IMR-90 (cell line): Measurements from ENCODE around the gene ZNF384. TPM values are rescaled to one million over a fixed set of nuclear protein-coding genes. Genes with fewer than 3 reads are reported as not detected.

Source experiments
- ATAC-seq: fragments of 200-7000 bp; cut with Tn5 transposase; 2 replicates; pipeline ENCODE4 v1.9.1; 2020; ENCODE audit warnings: low read depth, mild to moderate bottlenecking, moderate library complexity
- BruUV-seq: library from RNA; stranded (reverse); fragments of 400-500 nt; replicated peaks from 2 replicates; lab custom pipeline; 2021; lab: Mats Ljungman, UMichigan
- CTCF ChIA-PET: fragments of 300-600 bp; formaldehyde crosslinking; extraction: SDS; loops from one replicate; lab custom pipeline; 2021; ENCODE audit warnings: antibody characterized with exemption; lab: Yijun Ruan, JAX
- POLR2A ChIA-PET: fragments of 300-600 bp; sonication (Branson Sonifier 250); formaldehyde crosslinking; loops from one replicate; lab custom pipeline; 2022; ENCODE audit warnings: antibody characterized with exemption; ENCODE audit not compliant: unreplicated experiment; lab: Charles Lee
- DNase-seq: peaks from one replicate; pipeline ENCODE4 v3.0.0; 2013
- H2AFZ ChIP-seq: replicated peaks from 2 replicates; pipeline ENCODE3; 2013; ENCODE audit warnings: low read length, mild to moderate bottlenecking; ENCODE audit not compliant: poor library complexity
- H2AK5ac ChIP-seq: 2 replicates; pipeline ENCODE4 v1.6.1; 2013; ENCODE audit warnings: low read depth, low read length, inconsistent platforms
- H2AK9ac ChIP-seq: replicated peaks from 2 replicates; pipeline ENCODE3; 2013; ENCODE audit warnings: mild to moderate bottlenecking, low read depth, low read length, moderate library complexity; ENCODE audit not compliant: poor library complexity
- H2BK120ac ChIP-seq: 2 replicates; pipeline ENCODE4 v1.6.1; 2013; ENCODE audit warnings: low read depth, low read length, inconsistent platforms
- H2BK15ac ChIP-seq: 3 replicates; pipeline ENCODE4 v1.6.1; 2013; ENCODE audit warnings: low read depth, low read length, inconsistent platforms
- H2BK20ac ChIP-seq: 2 replicates; pipeline ENCODE4 v1.6.1; 2013; ENCODE audit warnings: low read depth, mild to moderate bottlenecking, inconsistent platforms, low read length, moderate library complexity
- H2BK5ac ChIP-seq: 2 replicates; pipeline ENCODE4 v1.6.1; 2013; ENCODE audit warnings: mild to moderate bottlenecking, low read depth, low read length, inconsistent platforms; ENCODE audit not compliant: poor library complexity, severe bottlenecking
- H3K14ac ChIP-seq: replicated peaks from 2 replicates; pipeline ENCODE4 v1.6.1; 2013; ENCODE audit warnings: low read depth, low read length, inconsistent platforms
- H3K18ac ChIP-seq: 2 replicates; pipeline ENCODE4 v1.6.1; 2013; ENCODE audit warnings: low read depth, low read length, control low read depth
- H3K23ac ChIP-seq: 2 replicates; pipeline ENCODE4 v1.6.1; 2013; ENCODE audit warnings: low read depth, low read length, inconsistent platforms
- H3K27ac ChIP-seq: 2 replicates; pipeline ENCODE4 v1.5.1; 2013; ENCODE audit warnings: mild to moderate bottlenecking, control low read depth, low read length; ENCODE audit not compliant: insufficient read depth
- H3K27me3 ChIP-seq: 2 replicates; pipeline ENCODE4 v1.6.1; 2013; ENCODE audit warnings: low read length; ENCODE audit not compliant: control insufficient read depth, insufficient read depth
- H3K36me3 ChIP-seq: 2 replicates; pipeline ENCODE4 v1.6.1; 2013; ENCODE audit warnings: low read length, mixed read lengths; ENCODE audit not compliant: control insufficient read depth, insufficient read depth
- H3K4ac ChIP-seq: 2 replicates; pipeline ENCODE4 v1.6.1; 2013; ENCODE audit warnings: low read depth, low read length, inconsistent platforms
- H3K4me1 ChIP-seq: 2 replicates; pipeline ENCODE4 v1.6.1; 2013; ENCODE audit warnings: low read length, mixed read lengths; ENCODE audit not compliant: control insufficient read depth, insufficient read depth
- H3K4me2 ChIP-seq: 2 replicates; pipeline ENCODE4 v1.6.1; 2013; ENCODE audit warnings: low read depth, mild to moderate bottlenecking, control low read depth, low read length, moderate library complexity
- H3K4me3 ChIP-seq: 2 replicates; pipeline ENCODE4 v1.5.1; 2013; ENCODE audit warnings: low read depth, mild to moderate bottlenecking, control low read depth, low read length, moderate library complexity; ENCODE audit not compliant: insufficient read depth
- H3K56ac ChIP-seq: 2 replicates; pipeline ENCODE4 v1.6.1; 2013; ENCODE audit warnings: low read length, inconsistent platforms; ENCODE audit not compliant: insufficient read depth; ENCODE audit errors: extremely low read depth
- H3K79me1 ChIP-seq, 2 experiments: 2 replicates each; pipeline ENCODE4 v1.6.1; 2013; ENCODE audit warnings: low read length in 2 of 2, inconsistent platforms in 1 of 2, low read depth in 1 of 2
- H3K9ac ChIP-seq: 2 replicates; pipeline ENCODE4 v1.6.1; 2013; ENCODE audit warnings: low read depth, low read length, control low read depth
- H3K9me1 ChIP-seq: 2 replicates; pipeline ENCODE4 v1.6.1; 2013; ENCODE audit warnings: low read length, inconsistent platforms; ENCODE audit not compliant: insufficient read depth
- H3K9me3 ChIP-seq: 2 replicates; pipeline ENCODE4 v1.6.1; 2013; ENCODE audit warnings: low read length; ENCODE audit not compliant: control insufficient read depth, insufficient read depth
- H4K20me1 ChIP-seq: 2 replicates; pipeline ENCODE4 v1.6.1; 2013; ENCODE audit warnings: low read length, inconsistent platforms; ENCODE audit not compliant: insufficient read depth
- H4K5ac ChIP-seq: 2 replicates; pipeline ENCODE4 v1.6.1; 2013; ENCODE audit warnings: mild to moderate bottlenecking, low read depth, low read length, control low read depth
- H4K8ac ChIP-seq, 2 experiments: 2 replicates each; pipeline ENCODE4 v1.6.1; 2013; ENCODE audit warnings: low read depth in 2 of 2, low read length in 2 of 2, control low read depth in 1 of 2, inconsistent platforms in 1 of 2
- H4K91ac ChIP-seq: 2 replicates; pipeline ENCODE4 v1.6.1; 2013; ENCODE audit warnings: low read depth, low read length, inconsistent platforms; ENCODE audit not compliant: insufficient read depth
- BHLHE40 ChIP-seq: fragments of 150-350 bp; IDR thresholded peaks from 2 replicates; pipeline ENCODE4 v1.6.1; 2016; ENCODE audit warnings: mild to moderate bottlenecking, low read depth, low read length
- CEBPB ChIP-seq: IDR thresholded peaks from 2 replicates; pipeline ENCODE4 v1.6.1; 2012; ENCODE audit warnings: low read depth, low read length, improper control_type of control experiment
- CHD1 ChIP-seq: IDR thresholded peaks from 2 replicates; pipeline ENCODE4 v1.6.1; 2012; ENCODE audit warnings: low read depth, low read length, improper control_type of control experiment
- FOS ChIP-seq: fragments of 150-350 bp; IDR thresholded peaks from 2 replicates; pipeline ENCODE4 v1.6.1; 2016; ENCODE audit warnings: low read depth, low read length
- MAFK ChIP-seq: IDR thresholded peaks from 2 replicates; pipeline ENCODE4 v1.6.1; 2012; ENCODE audit warnings: low read depth, low read length, improper control_type of control experiment
- MAZ ChIP-seq: IDR thresholded peaks from 2 replicates; pipeline ENCODE4 v1.6.1; 2012; ENCODE audit warnings: low read depth, mild to moderate bottlenecking, low read length, improper control_type of control experiment, moderate library complexity, borderline replicate concordance
- MXI1 ChIP-seq: IDR thresholded peaks from 2 replicates; pipeline ENCODE4 v1.6.1; 2012; ENCODE audit warnings: low read depth, mild to moderate bottlenecking, low read length, moderate library complexity, borderline replicate concordance
- NFE2L2 ChIP-seq: fragments of 150-350 bp; IDR thresholded peaks from 2 replicates; pipeline ENCODE4 v1.6.1; 2016; ENCODE audit warnings: low read depth, mild to moderate bottlenecking, low read length
- POLR2A ChIP-seq: IDR thresholded peaks from 2 replicates; pipeline ENCODE4 v1.6.1; 2012; ENCODE audit warnings: mild to moderate bottlenecking, low read depth, low read length
- RCOR1 ChIP-seq: IDR thresholded peaks from 2 replicates; pipeline ENCODE4 v1.6.1; 2012; ENCODE audit warnings: mild to moderate bottlenecking, low read length, improper control_type of control experiment; ENCODE audit not compliant: insufficient replicate concordance
- RFX5 ChIP-seq: IDR thresholded peaks from 2 replicates; pipeline ENCODE4 v1.8.0; 2012; ENCODE audit warnings: low read depth, mild to moderate bottlenecking, low read length, moderate library complexity
- SMC3 ChIP-seq: fragments of 150-350 bp; IDR thresholded peaks from 2 replicates; pipeline ENCODE4 v1.6.1; 2016; ENCODE audit warnings: low read depth, mild to moderate bottlenecking, antibody characterized with exemption, low read length, moderate library complexity
- WGBS, 2 experiments: methylation state at CpG; one replicate each; pipeline versions ENCODE4 v1.1.5 to v1.1.7; 2013; ENCODE audit warnings: missing lambda C conversion rate in 2 of 2; ENCODE audit not compliant: insufficient read length in 1 of 2; ENCODE audit errors: extremely low coverage in 2 of 2; 5-methylcytosine and 5-hydroxymethylcytosine counted together
- dilution Hi-C: fragments of 300-500 bp; cut with HindIII; formaldehyde crosslinking; loops from one replicate; pipeline ENCODE4 v1.14.3; 2018; ENCODE audit warnings: low sequenced_read_pairs; ENCODE audit not compliant: unreplicated experiment
- in situ Hi-C: fragments of 300-500 bp; cut with MboI; formaldehyde crosslinking; loops from 3 replicates; pipeline ENCODE4 v1.14.3; 2019; ENCODE audit warnings: low sequenced_read_pairs, inconsistent platforms, mixed read lengths
- intact Hi-C: fragments of 100-400 bp; cut with micrococcal nuclease; formaldehyde crosslinking; loops from 2 replicates; pipeline ENCODE4 v1.10.0; 2022
- polyA plus RNA-seq, 3 experiments: library from polyadenylated mRNA; depleted of rRNA; stranded (reverse); fragments of >200 nt; gene quantifications; 2 replicates each; pipeline ENCODE4 v1.2.3, GENCODE V29; 2012; ENCODE audit warnings: low replicate concordance in 1 of 3
- total RNA-seq: library from RNA; depleted of rRNA; stranded (reverse); fragments of >200 nt; gene quantifications from 2 replicates; pipeline ENCODE4 v1.2.3, GENCODE V29; 2012

Gene ZNF384
- total and polyA plus RNA-seq, 2 of the 4 experiments (the other 2 are of a cell fraction): 16.3 to 55.6 TPM

DNA sequence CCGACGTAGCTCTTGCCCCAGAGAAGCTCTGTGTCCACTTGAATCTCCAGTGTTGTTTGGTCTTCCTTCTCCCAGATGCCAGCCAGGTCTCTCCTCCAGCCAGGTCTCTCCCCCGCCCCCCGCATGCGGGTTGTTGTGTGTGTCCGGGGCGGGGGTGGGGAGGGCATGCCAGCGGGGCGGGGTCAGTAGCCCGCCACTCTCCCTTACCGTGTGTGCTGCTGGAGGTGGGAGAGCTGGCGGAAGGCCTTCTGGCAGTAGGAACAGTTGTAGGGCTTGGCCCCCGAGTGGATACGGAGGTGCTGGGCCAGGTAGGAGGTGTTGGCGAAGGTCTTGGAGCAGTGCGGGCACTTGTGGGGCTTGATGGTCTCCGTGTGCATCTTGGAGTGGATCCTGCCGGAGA is 17.0 kb downstream of the ZNF384 start:
- Histone ChIP-seq H2AK9ac (no peak overlapping the region), H2BK120ac (no peak overlapping the region), H4K91ac (no peak overlapping the region), H3K9me3 (no peaks in the 10 kb centered on the region), H4K8ac (no peak overlapping the region), H2AK5ac (no peak overlapping the region), H4K5ac (no peak overlapping the region), H3K9me1 (no peaks in the 10 kb centered on the region), H2BK5ac (no peak overlapping the region), H3K4me1 (no peaks in the 10 kb centered on the region), H3K79me1 (peaks cover 28 to 29% of the 10 kb centered on the region in 2 experiments), H3K56ac (no peak overlapping the region), H3K27me3 (no peaks in the 10 kb centered on the region), H2BK15ac (no peak overlapping the region), H3K27ac (no peak overlapping the region), H2AFZ (no peak overlapping the region), H3K4me2 (no peak overlapping the region), H4K20me1 (no peaks in the 10 kb centered on the region), H3K23ac (no peak overlapping the region), H3K36me3 (peaks cover 62% of the 10 kb centered on the region), H3K18ac (no peak overlapping the region), H3K9ac (no peak overlapping the region), H3K4me3 (no peak overlapping the region), H3K14ac (no peak overlapping the region), H3K4ac (no peak overlapping the region), H2BK20ac (no peak overlapping the region)
- TF ChIP-seq RCOR1 (no peak), NFE2L2 (no peak), MAZ (no peak), CHD1 (no peak), MAFK (no peak), CEBPB (no peak), MXI1 (no peak), FOS (no peak), SMC3 (no peak), POLR2A (no peak), RFX5 (no peak), BHLHE40 (no peak)
- POLR2A ChIA-PET: no interaction called here
- ATAC-seq: no peak
- dilution Hi-C loops: no loop called here
- no peak for DNase-seq
- CTCF ChIA-PET: no interaction called here
- intact Hi-C loops: no loop called here
- in situ Hi-C loops: no loop called here
- 100% methylated on average over 3 of the region's 18 CpGs; no CpG with 5 or more reads in 1 of the 2 experiments for WGBS, 2 experiments
- no TSS peak for BruUV-seq
